A549 (cell line): Measurements from ENCODE around the gene SNX27. TPM values are rescaled to one million over a fixed set of nuclear protein-coding genes. Genes with fewer than 3 reads are reported as not detected.

ENCODE experiments used
- ATAC-seq, 2 experiments: fragments of 200-7000 bp in 1 of 2; fragments of >200 bp in 1 of 2; cut with Nextera tagmentation in 1 of 2; cut with Tn5 transposase in 1 of 2; 3 replicates each; pipeline versions ENCODE4 v1.8.0 to v1.9.1; 2018 to 2020; ENCODE audit warnings: mild to moderate bottlenecking in 1 of 2, moderate library complexity in 1 of 2
- CTCF ChIA-PET: fragments of 300-600 bp; sonication (Branson Sonifier 250); formaldehyde crosslinking; extraction: SDS; loops from one replicate; lab custom pipeline; 2021; ENCODE audit warnings: antibody characterized with exemption, inconsistent platforms; lab: Yijun Ruan, JAX
- POLR2A ChIA-PET: fragments of 350-600 bp; formaldehyde crosslinking; extraction: SDS; loops from one replicate; lab custom pipeline; 2021; ENCODE audit warnings: antibody characterized with exemption, inconsistent platforms; lab: Yijun Ruan, JAX
- DNase-seq, 2 experiments: peaks; one replicate each; pipeline versions ENCODE4 v3.0.0 to v3.0.0-alpha.2; 2011 to 2016; ENCODE audit warnings: low read depth in 1 of 2, low spot score in 1 of 2
- FAIRE-seq: peaks from 2 replicates; lab custom pipeline; 2011; peaks lifted over from hg19 to GRCh38; lab: Jason Lieb, UNC
- H3K27ac ChIP-seq, 2 experiments: fragments of >200 bp; sonication (Bioruptor Twin); formaldehyde crosslinking; 3 replicates each; pipeline ENCODE4 v1.5.1; 2016 to 2017
- H3K4me1 ChIP-seq: fragments of >200 bp; sonication (Bioruptor Twin); formaldehyde crosslinking; 3 replicates; pipeline ENCODE4 v1.6.1; 2016
- H3K4me2 ChIP-seq: fragments of >200 bp; sonication (Bioruptor Twin); formaldehyde crosslinking; 3 replicates; pipeline ENCODE4 v1.6.1; 2016
- H3K4me3 ChIP-seq: fragments of >200 bp; sonication (Bioruptor Twin); formaldehyde crosslinking; 3 replicates; pipeline ENCODE4 v1.5.1; 2016
- H3K9me3 ChIP-seq: fragments of >200 bp; sonication (Bioruptor Twin); formaldehyde crosslinking; 3 replicates; pipeline ENCODE4 v1.6.1; 2016
- ATOH8 ChIP-seq: fragments of 250-450 bp; sonication (Bioruptor Pico); IDR thresholded peaks from 2 replicates; pipeline ENCODE4 v1.5.0; 2020; ENCODE audit warnings: low read depth, mild to moderate bottlenecking, moderate library complexity
- CBX8 ChIP-seq: fragments of 200-600 bp; sonication (generic); IDR thresholded peaks from 2 replicates; pipeline ENCODE4 v1.6.1; 2016
- CHD2 ChIP-seq: fragments of 150-350 bp; IDR thresholded peaks from 2 replicates; pipeline ENCODE4 v1.6.1; 2014; ENCODE audit warnings: low read length; ENCODE audit not compliant: partially characterized antibody
- CTCF ChIP-seq: fragments of >200 bp; sonication (Bioruptor Twin); formaldehyde crosslinking; IDR thresholded peaks from 3 replicates; pipeline ENCODE4 v1.5.1; 2016
- EHF ChIP-seq: fragments of 250-450 bp; sonication (Bioruptor Pico); IDR thresholded peaks from 2 replicates; pipeline ENCODE4 v1.5.0; 2020; ENCODE audit warnings: mild to moderate bottlenecking
- EHMT2 ChIP-seq: fragments of 200-600 bp; sonication (generic); IDR thresholded peaks from 2 replicates; pipeline ENCODE4 v1.6.1; 2016; ENCODE audit warnings: antibody characterized with exemption, low read depth, mild to moderate bottlenecking, moderate library complexity
- FOSB ChIP-seq: fragments of 250-450 bp; sonication (Bioruptor Pico); IDR thresholded peaks from 2 replicates; pipeline ENCODE4 v1.5.0; 2020; ENCODE audit warnings: mild to moderate bottlenecking, moderate library complexity
- HDAC2 ChIP-seq: fragments of 200-600 bp; sonication (generic); IDR thresholded peaks from 2 replicates; pipeline ENCODE4 v1.6.1; 2016
- HMGXB4 ChIP-seq: fragments of 250-450 bp; sonication (Bioruptor Pico); IDR thresholded peaks from 2 replicates; pipeline ENCODE4 v1.5.0; 2021; ENCODE audit warnings: mild to moderate bottlenecking, moderate library complexity, borderline replicate concordance
- HOXA7 ChIP-seq: fragments of 250-450 bp; sonication (Bioruptor Pico); IDR thresholded peaks from 2 replicates; pipeline ENCODE4 v1.5.0; 2020; ENCODE audit warnings: mild to moderate bottlenecking, moderate library complexity
- JUN ChIP-seq, 2 experiments: fragments of >200 bp; sonication (Bioruptor Twin); formaldehyde crosslinking; IDR thresholded peaks; 2 replicates in 1 of 2; 3 replicates in 1 of 2; pipeline ENCODE4 v1.6.1; 2016 to 2017
- JUNB ChIP-seq: fragments of >200 bp; sonication (Bioruptor Twin); formaldehyde crosslinking; IDR thresholded peaks from 2 replicates; pipeline ENCODE4 v1.6.1; 2016
- KDM1A ChIP-seq: fragments of 200-600 bp; sonication (generic); IDR thresholded peaks from 2 replicates; pipeline ENCODE4 v1.6.1; 2016; ENCODE audit warnings: low read depth, mild to moderate bottlenecking
- MAZ ChIP-seq: fragments of 150-350 bp; IDR thresholded peaks from 2 replicates; pipeline ENCODE4 v1.6.1; 2014; ENCODE audit warnings: antibody characterized with exemption, low read depth, low read length, borderline replicate concordance
- NR3C1 ChIP-seq: fragments of >200 bp; sonication (Bioruptor Twin); formaldehyde crosslinking; IDR thresholded peaks from 3 replicates; pipeline ENCODE4 v1.6.1; 2017
- PHF8 ChIP-seq: fragments of 200-600 bp; sonication (generic); IDR thresholded peaks from 2 replicates; pipeline ENCODE4 v1.6.1; 2016; ENCODE audit warnings: low read depth, mild to moderate bottlenecking, antibody characterized with exemption, moderate library complexity, borderline replicate concordance
- POLR2AphosphoS2 ChIP-seq: conservative IDR thresholded peaks from 2 replicates; pipeline ENCODE4 v1.6.1; 2012; ENCODE audit warnings: low read length, improper control_type of control experiment, inconsistent platforms
- ZC3H11A ChIP-seq: fragments of 450-650 bp; IDR thresholded peaks from 2 replicates; pipeline ENCODE4 v1.6.1; 2014; ENCODE audit warnings: antibody characterized with exemption, mild to moderate bottlenecking
- WGBS: methylation state at CpG from one replicate; pipeline ENCODE4 v1.1.6; 2017; ENCODE audit errors: missing lambda C conversion rate; 5-methylcytosine and 5-hydroxymethylcytosine counted together
- polyA plus RNA-seq, 4 experiments: library from polyadenylated mRNA; depleted of rRNA in 3 of 4; stranded (reverse); fragments of >200 nt; fragmentation: RNase III in 1 of 4; extraction: RNeasy Plus Mini Kit Qiagen cat#74134 plus additional on column Dnase treatment in 1 of 4; gene quantifications; 2 replicates in 3 of 4; 3 replicates in 1 of 4; pipeline ENCODE4 v1.2.3, GENCODE V29; 2011 to 2017

Gene SNX27
- polyA plus RNA-seq, 2 of the 4 experiments (the other 2 are of a cell fraction) = 13.6 to 29.1 TPM

- DNase-seq = no peak
- CTCF ChIA-PET = interaction anchor here (1.1 to 1.5 kb wide), 3 partner anchors 9 to 64 kb away, joined by 3 to 4 read pairs (median 3); no protein-coding TSS in a partner anchor
- TF ChIP-seq JUNB (no peak), PHF8 (no peak), CTCF (no peak)
- no peak for FAIRE-seq
- Histone ChIP-seq H3K4me1 (peaks cover 11% of the 10 kb centered on the region), H3K9me3 (no peaks in the 10 kb centered on the region), H3K27ac (no peak overlapping the region), H3K4me2 (no peak overlapping the region), H3K4me3 (no peak overlapping the region)
- no peak for ATAC-seq
- POLR2A ChIA-PET = no interaction called here
- WGBS = 76% methylated on average over 9 of the region's 9 CpGs
Observed at GRCh38 chr1:151629278-151629677, 17.4 kb downstream of the SNX27 start.

- Histone ChIP-seq H3K4me3 (no peak overlapping the region), H3K4me1 (peaks cover 40% of the 10 kb centered on the region), H3K4me2 (no peak overlapping the region), H3K9me3 (no peaks in the 10 kb centered on the region), H3K27ac (no peak overlapping the region)
- ATAC-seq (no peak), FAIRE-seq (no peak), DNase-seq (no peak)
- ChIA-PET CTCF (interaction anchor here (0.6 to 2.2 kb wide), 3 partner anchors 18 to 186 kb away, joined by 3 to 8 read pairs (median 3); no protein-coding TSS in a partner anchor), POLR2A (no interaction called here)
- TF ChIP-seq CHD2 (no peak), FOSB (CRISPR knock-in tag) (no peak), EHMT2 (no peak), POLR2AphosphoS2 (no peak), HDAC2 (no peak), ATOH8 (CRISPR knock-in tag) (no peak), CBX8 (no peak), ZC3H11A (no peak), HMGXB4 (CRISPR knock-in tag) (no peak), JUN (IDR thresholded peaks at IDR 0.05) (no peak), CTCF (no peak), NR3C1 (no peak), EHF (CRISPR knock-in tag) (no peak), JUNB (no peak), KDM1A (no peak), HOXA7 (no peak), MAZ (no peak)
- WGBS = 58% methylated on average over 2 of the region's 2 CpGs
Observed at GRCh38 chr1:151635479-151636072, 23.7 kb downstream of the SNX27 start.
